Hepatocyte (in vitro differentiated cells): ENCODE data around the gene WDR54.

Experiments
- EZH2 ChIP-seq: fragments of 200-600 bp; sonication (generic); IDR thresholded peaks from 2 replicates; pipeline ENCODE4 v1.6.1; 2016; ENCODE audit warnings: antibody characterized with exemption, mild to moderate bottlenecking, borderline replicate concordance
- TF ChIP-seq, protein P1 (sequence below): fragments of 200-600 bp; sonication (generic); IDR thresholded peaks from 2 replicates; pipeline ENCODE4 v1.5.1; 2016; ENCODE audit warnings: antibody characterized with exemption, mild to moderate bottlenecking; ENCODE audit not compliant: poor library complexity

DNA sequence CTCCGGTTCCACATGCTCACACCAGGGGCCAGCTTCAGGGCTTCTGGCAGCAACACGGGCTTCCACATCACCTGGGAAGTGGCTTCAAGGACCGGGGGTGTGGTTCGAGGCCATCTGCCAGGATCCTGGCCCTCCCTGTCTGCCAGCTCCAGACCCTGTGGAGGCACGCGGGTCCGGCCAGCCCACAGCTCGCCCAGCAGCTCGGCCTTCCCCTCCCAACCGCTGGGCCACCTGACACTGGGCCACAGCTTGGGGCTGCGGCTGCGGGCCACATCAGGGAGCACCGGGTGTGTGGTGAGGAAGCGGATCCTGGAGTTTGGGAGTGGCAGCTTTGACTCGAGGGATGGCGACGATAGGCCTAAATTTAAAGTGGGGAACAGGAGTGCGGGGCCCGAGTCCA is 7.1 kb upstream of the WDR54 start:
- TF ChIP-seq, protein P1, sequence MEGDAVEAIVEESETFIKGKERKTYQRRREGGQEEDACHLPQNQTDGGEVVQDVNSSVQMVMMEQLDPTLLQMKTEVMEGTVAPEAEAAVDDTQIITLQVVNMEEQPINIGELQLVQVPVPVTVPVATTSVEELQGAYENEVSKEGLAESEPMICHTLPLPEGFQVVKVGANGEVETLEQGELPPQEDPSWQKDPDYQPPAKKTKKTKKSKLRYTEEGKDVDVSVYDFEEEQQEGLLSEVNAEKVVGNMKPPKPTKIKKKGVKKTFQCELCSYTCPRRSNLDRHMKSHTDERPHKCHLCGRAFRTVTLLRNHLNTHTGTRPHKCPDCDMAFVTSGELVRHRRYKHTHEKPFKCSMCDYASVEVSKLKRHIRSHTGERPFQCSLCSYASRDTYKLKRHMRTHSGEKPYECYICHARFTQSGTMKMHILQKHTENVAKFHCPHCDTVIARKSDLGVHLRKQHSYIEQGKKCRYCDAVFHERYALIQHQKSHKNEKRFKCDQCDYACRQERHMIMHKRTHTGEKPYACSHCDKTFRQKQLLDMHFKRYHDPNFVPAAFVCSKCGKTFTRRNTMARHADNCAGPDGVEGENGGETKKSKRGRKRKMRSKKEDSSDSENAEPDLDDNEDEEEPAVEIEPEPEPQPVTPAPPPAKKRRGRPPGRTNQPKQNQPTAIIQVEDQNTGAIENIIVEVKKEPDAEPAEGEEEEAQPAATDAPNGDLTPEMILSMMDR, result no peak
- TF ChIP-seq EZH2, result no peak
